Mesenchymal stem cell (in vitro differentiated cells and primary cell): ENCODE measurements around the gene ARID3B.

ENCODE experiments used
- DNase-seq: peaks from one replicate; pipeline ENCODE4 v3.0.0-alpha.2; 2013
- H2AFZ ChIP-seq: one replicate; pipeline ENCODE4 v1.6.1; 2013; ENCODE audit warnings: low read depth, mild to moderate bottlenecking, control low read depth, inconsistent platforms, low read length, moderate library complexity
- H2AK5ac ChIP-seq: 2 replicates; pipeline ENCODE4 v1.6.1; 2013; ENCODE audit warnings: low read length, moderate library complexity, mild to moderate bottlenecking, inconsistent platforms; ENCODE audit not compliant: severe bottlenecking
- H2BK120ac ChIP-seq: one replicate; pipeline ENCODE4 v1.6.1; 2013; ENCODE audit warnings: low read depth, mild to moderate bottlenecking, inconsistent platforms, low read length, moderate library complexity
- H2BK12ac ChIP-seq, 2 experiments: one replicate each; pipeline ENCODE4 v1.6.1; 2013; ENCODE audit warnings: inconsistent platforms in 2 of 2, low read length in 2 of 2, mild to moderate bottlenecking in 2 of 2, moderate library complexity in 2 of 2, control low read depth in 1 of 2
- H2BK15ac ChIP-seq: one replicate; pipeline ENCODE4 v1.6.1; 2013; ENCODE audit warnings: mild to moderate bottlenecking, low read depth, inconsistent platforms; ENCODE audit not compliant: poor library complexity, severe bottlenecking
- H2BK5ac ChIP-seq: 2 replicates; pipeline ENCODE4 v1.6.1; 2013; ENCODE audit warnings: low read depth, mild to moderate bottlenecking, low read length, control low read depth, inconsistent platforms; ENCODE audit not compliant: poor library complexity, severe bottlenecking
- H3K14ac ChIP-seq, 2 experiments: one replicate each; pipeline ENCODE4 v1.6.1; 2013; ENCODE audit warnings: inconsistent platforms in 2 of 2, low read length in 2 of 2, control low read depth in 1 of 2, mild to moderate bottlenecking in 1 of 2, moderate library complexity in 1 of 2
- H3K18ac ChIP-seq, 2 experiments: one replicate each; pipeline ENCODE4 v1.6.1; 2013; ENCODE audit warnings: inconsistent platforms in 2 of 2, low read length in 2 of 2, control low read depth in 1 of 2, low read depth in 1 of 2, mild to moderate bottlenecking in 1 of 2
- H3K23ac ChIP-seq, 2 experiments: one replicate each; pipeline ENCODE4 v1.6.1; 2013; ENCODE audit warnings: inconsistent platforms in 2 of 2, low read length in 2 of 2, mild to moderate bottlenecking in 2 of 2, moderate library complexity in 2 of 2, control low read depth in 1 of 2
- H3K27ac ChIP-seq: 2 replicates; pipeline ENCODE4 v1.5.1; 2013; ENCODE audit warnings: mild to moderate bottlenecking, moderate library complexity, low read length, control low read depth, inconsistent platforms; ENCODE audit not compliant: poor library complexity, severe bottlenecking
- H3K27me3 ChIP-seq, 2 experiments: 2 replicates each; pipeline versions ENCODE4 v1.6.1 to v1.7.0; 2013; ENCODE audit warnings: low read length in 2 of 2, mild to moderate bottlenecking in 2 of 2, moderate library complexity in 2 of 2, control low read depth in 1 of 2, inconsistent platforms in 1 of 2; ENCODE audit not compliant: control insufficient read depth in 1 of 2, insufficient read depth in 1 of 2
- H3K36me3 ChIP-seq, 2 experiments: 2 replicates each; pipeline versions ENCODE4 v1.6.1 to v1.7.0; 2013; ENCODE audit warnings: low read length in 2 of 2, control low read depth in 1 of 2, inconsistent platforms in 1 of 2, low read depth in 1 of 2, mild to moderate bottlenecking in 1 of 2; ENCODE audit not compliant: insufficient read depth in 2 of 2, control insufficient read depth in 1 of 2
- H3K4ac ChIP-seq, 2 experiments: one replicate each; pipeline ENCODE4 v1.6.1; 2013; ENCODE audit warnings: inconsistent platforms in 2 of 2, low read length in 2 of 2, mild to moderate bottlenecking in 2 of 2, moderate library complexity in 2 of 2, control low read depth in 1 of 2, low read depth in 1 of 2
- H3K4me1 ChIP-seq: 2 replicates; pipeline ENCODE4 v1.6.1; 2013; ENCODE audit warnings: low read depth, low read length, control low read depth; ENCODE audit not compliant: control insufficient read depth, insufficient read depth
- H3K4me2 ChIP-seq: 2 replicates; pipeline ENCODE4 v1.6.1; 2013; ENCODE audit warnings: low read length, mild to moderate bottlenecking, inconsistent platforms; ENCODE audit not compliant: poor library complexity, severe bottlenecking
- H3K4me3 ChIP-seq, 2 experiments: 2 replicates each; pipeline versions ENCODE4 v1.5.1 to v1.7.0; 2013; ENCODE audit warnings: low read length in 2 of 2, mild to moderate bottlenecking in 2 of 2, control low read depth in 1 of 2, low read depth in 1 of 2; ENCODE audit not compliant: insufficient read depth in 1 of 2
- H3K79me1 ChIP-seq: replicated peaks from 2 replicates; pipeline ENCODE4 v1.6.1; 2013; ENCODE audit warnings: mild to moderate bottlenecking, control low read depth, low read length, inconsistent platforms; ENCODE audit not compliant: poor library complexity, severe bottlenecking
- H3K9ac ChIP-seq: 2 replicates; pipeline ENCODE4 v1.7.0; 2013; ENCODE audit warnings: mild to moderate bottlenecking, low read length, moderate library complexity
- H3K9me3 ChIP-seq: 2 replicates; pipeline ENCODE4 v1.7.0; 2013; ENCODE audit warnings: mild to moderate bottlenecking, low read length; ENCODE audit not compliant: control insufficient read depth
- H4K8ac ChIP-seq: one replicate; pipeline ENCODE4 v1.6.1; 2013; ENCODE audit warnings: inconsistent platforms, mild to moderate bottlenecking, low read length, moderate library complexity
- H4K91ac ChIP-seq: one replicate; pipeline ENCODE4 v1.6.1; 2013; ENCODE audit warnings: mild to moderate bottlenecking, low read length, inconsistent platforms
- WGBS: methylation state at CpG from one replicate; pipeline ENCODE4 v1.1.7; 2013; ENCODE audit warnings: mixed read lengths; 5-methylcytosine and 5-hydroxymethylcytosine counted together

ARID3B gene

DNA sequence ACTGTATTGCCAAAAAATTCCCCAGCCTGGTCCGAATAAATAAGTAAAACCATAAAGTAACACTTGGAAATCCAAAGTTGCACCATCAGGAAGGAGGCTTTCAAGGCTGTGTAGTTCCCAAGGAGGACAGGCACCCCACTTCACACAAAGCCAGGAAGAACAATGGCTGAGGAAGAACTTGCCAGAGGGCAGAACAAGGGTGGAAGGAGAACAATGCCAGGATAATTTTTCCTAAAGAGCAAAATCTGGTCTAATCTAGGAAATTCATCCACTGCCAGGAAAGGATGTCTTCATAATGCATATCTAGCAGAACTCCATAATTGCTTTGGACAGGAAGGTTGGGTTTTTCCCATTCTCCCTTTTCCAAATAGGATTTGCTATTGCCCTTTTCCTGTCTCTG is 15.7 kb upstream of the ARID3B start:
- H2BK5ac ChIP-seq = no peak overlapping the region
- DNase-seq = no peak
- H3K27me3 ChIP-seq = no peaks in the 10 kb centered on the region
- H3K9ac ChIP-seq = no peak overlapping the region
- H4K8ac ChIP-seq = no peak overlapping the region
- no peak overlapping the region for H2BK15ac ChIP-seq
- H3K27ac ChIP-seq = peak overlapping the region; percentile 13
- no peak overlapping the region for H3K4ac ChIP-seq
- 100% methylated on average over 1 of the region's 1 CpG for WGBS
- H3K9me3 ChIP-seq = no peaks in the 10 kb centered on the region
- peak overlapping the region; percentile 62 for H2AK5ac ChIP-seq
- no peak overlapping the region for H2BK12ac ChIP-seq
- H3K4me1 ChIP-seq = peaks cover 1% of the 10 kb centered on the region
- H3K14ac ChIP-seq = no peak overlapping the region
- H3K4me2 ChIP-seq = no peak overlapping the region
- no peak overlapping the region for H3K4me3 ChIP-seq
- no peaks in the 10 kb centered on the region for H3K79me1 ChIP-seq
- H2AFZ ChIP-seq = no peak overlapping the region
- H3K36me3 ChIP-seq = no peaks in the 10 kb centered on the region
- H4K91ac ChIP-seq = no peak overlapping the region
- H3K18ac ChIP-seq = no peak overlapping the region
- H3K23ac ChIP-seq = no peak overlapping the region
- H2BK120ac ChIP-seq = no peak overlapping the region

DNA sequence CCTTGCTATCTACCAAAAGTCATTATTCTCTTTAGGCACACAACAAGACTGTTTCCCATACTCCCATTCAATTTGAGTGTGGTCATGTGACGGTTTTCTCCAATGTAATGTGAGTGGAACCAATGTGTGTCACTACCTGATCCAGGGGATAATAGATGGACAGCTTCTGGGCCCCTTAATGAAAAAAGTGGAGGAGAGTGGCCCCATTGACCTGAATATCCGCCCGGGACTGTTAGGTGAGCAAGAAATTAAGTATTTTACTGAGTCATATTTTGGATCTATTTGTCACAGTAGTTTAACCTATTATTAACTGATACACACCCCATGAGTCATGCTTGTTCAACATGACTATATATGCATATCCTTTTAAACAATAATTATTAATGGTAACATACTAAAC is 15.1 kb upstream of the ARID3B start:
- Histone ChIP-seq H3K79me1 (no peaks in the 10 kb centered on the region), H3K27ac (peak overlapping the region; percentile 13), H2BK12ac (no peak overlapping the region), H3K14ac (no peak overlapping the region), H2BK120ac (no peak overlapping the region), H3K18ac (no peak overlapping the region), H3K23ac (no peak overlapping the region), H3K9ac (no peak overlapping the region), H3K4me2 (no peak overlapping the region), H3K36me3 (no peaks in the 10 kb centered on the region), H3K4ac (no peak overlapping the region), H2BK15ac (no peak overlapping the region), H3K9me3 (no peaks in the 10 kb centered on the region), H4K91ac (no peak overlapping the region), H3K4me3 (no peak overlapping the region), H3K27me3 (no peaks in the 10 kb centered on the region), H4K8ac (no peak overlapping the region), H3K4me1 (peaks cover 4% of the 10 kb centered on the region), H2AFZ (no peak overlapping the region), H2BK5ac (no peak overlapping the region), H2AK5ac (no peak overlapping the region)
- peak; percentile 37 for DNase-seq
- WGBS = 50% methylated on average over 2 of the region's 3 CpGs

DNA sequence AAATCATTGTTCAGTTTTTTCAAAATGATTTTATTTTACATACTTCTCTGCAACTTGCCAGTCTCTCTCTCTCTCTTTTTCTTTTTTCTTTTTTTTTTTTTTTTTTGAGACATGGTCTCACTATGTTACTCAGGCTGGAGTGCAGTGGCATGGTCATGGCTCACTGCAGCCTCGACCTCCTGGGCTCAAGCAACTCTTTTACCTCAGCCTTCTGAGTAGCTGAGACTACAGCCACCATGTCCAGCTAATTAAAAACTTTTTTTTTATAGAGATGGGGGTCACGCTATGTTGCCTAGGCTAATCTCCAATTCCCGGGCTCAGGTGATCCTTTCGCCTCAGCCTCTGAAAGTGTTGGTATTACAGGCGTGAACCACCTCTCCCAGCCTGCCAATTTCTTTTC is 12.1 kb upstream of the ARID3B start:
- Histone ChIP-seq H3K27me3 (no peaks in the 10 kb centered on the region), H3K9ac (no peak overlapping the region), H4K91ac (no peak overlapping the region), H4K8ac (no peak overlapping the region), H3K4me3 (no peak overlapping the region), H2BK15ac (no peak overlapping the region), H2BK5ac (no peak overlapping the region), H3K18ac (no peak overlapping the region), H3K36me3 (no peaks in the 10 kb centered on the region), H2BK12ac (no peak overlapping the region), H3K23ac (no peak overlapping the region), H3K4me2 (no peak overlapping the region), H2AFZ (no peak overlapping the region), H2BK120ac (no peak overlapping the region), H3K79me1 (no peaks in the 10 kb centered on the region), H3K4ac (no peak overlapping the region), H2AK5ac (no peak overlapping the region), H3K27ac (peak overlapping the region; percentile 68), H3K14ac (no peak overlapping the region), H3K4me1 (peaks cover 7% of the 10 kb centered on the region), H3K9me3 (no peaks in the 10 kb centered on the region)
- no peak for DNase-seq
- WGBS = 91% methylated on average over 5 of the region's 5 CpGs

DNA sequence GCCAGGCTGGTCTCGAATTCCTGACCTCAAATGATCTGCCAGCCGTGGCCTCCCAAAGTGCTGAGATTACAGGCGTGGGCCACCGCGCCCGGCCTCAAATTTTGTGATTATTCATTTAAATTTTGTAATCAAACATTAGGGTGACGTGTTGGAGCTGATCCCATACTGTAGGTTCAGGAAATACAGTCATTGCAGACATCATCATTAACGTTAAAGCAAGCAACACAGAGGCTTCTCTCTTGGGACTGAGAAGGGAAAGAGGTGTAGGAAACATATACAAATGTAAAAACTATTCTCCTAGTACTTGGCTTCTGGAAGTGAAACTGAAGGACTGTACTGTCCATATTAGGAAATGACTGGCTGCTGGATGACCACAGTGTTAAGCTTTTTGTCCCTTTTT is 11.1 kb upstream of the ARID3B start:
- 72% methylated on average over 2 of the region's 8 CpGs for WGBS
- peak; percentile 89 for DNase-seq
- H3K4me1 ChIP-seq = peaks cover 7% of the 10 kb centered on the region

More for the DNA sequence above, 11.1 kb upstream of the ARID3B start:
- no peaks in the 10 kb centered on the region for H3K9me3 ChIP-seq
- H2AK5ac ChIP-seq = no peak overlapping the region
- no peak overlapping the region for H4K8ac ChIP-seq
- H3K14ac ChIP-seq = no peak overlapping the region
- H3K9ac ChIP-seq = no peak overlapping the region
- no peak overlapping the region for H2BK5ac ChIP-seq
- H3K18ac ChIP-seq = no peak overlapping the region
- H3K23ac ChIP-seq = no peak overlapping the region
- H3K4me3 ChIP-seq = no peak overlapping the region
- no peak overlapping the region for H3K4ac ChIP-seq
- H4K91ac ChIP-seq = no peak overlapping the region
- no peak overlapping the region for H3K27ac ChIP-seq
- H3K79me1 ChIP-seq = no peaks in the 10 kb centered on the region
- no peak overlapping the region for H2BK120ac ChIP-seq
- H2AFZ ChIP-seq = no peak overlapping the region
- H3K36me3 ChIP-seq = no peaks in the 10 kb centered on the region
- H3K27me3 ChIP-seq = no peaks in the 10 kb centered on the region
- H2BK15ac ChIP-seq = no peak overlapping the region
- no peak overlapping the region for H2BK12ac ChIP-seq
- no peak overlapping the region for H3K4me2 ChIP-seq
